Measurements from ENCODE around the gene REG1B. TPM values are rescaled to one million over a fixed set of nuclear protein-coding genes. Genes with fewer than 3 reads are reported as not detected.

Gene REG1B
- total and polyA plus RNA-seq, 2 donors (not counting 1 experiment from before 2014, with no cell fraction given) = not detected

DNA sequence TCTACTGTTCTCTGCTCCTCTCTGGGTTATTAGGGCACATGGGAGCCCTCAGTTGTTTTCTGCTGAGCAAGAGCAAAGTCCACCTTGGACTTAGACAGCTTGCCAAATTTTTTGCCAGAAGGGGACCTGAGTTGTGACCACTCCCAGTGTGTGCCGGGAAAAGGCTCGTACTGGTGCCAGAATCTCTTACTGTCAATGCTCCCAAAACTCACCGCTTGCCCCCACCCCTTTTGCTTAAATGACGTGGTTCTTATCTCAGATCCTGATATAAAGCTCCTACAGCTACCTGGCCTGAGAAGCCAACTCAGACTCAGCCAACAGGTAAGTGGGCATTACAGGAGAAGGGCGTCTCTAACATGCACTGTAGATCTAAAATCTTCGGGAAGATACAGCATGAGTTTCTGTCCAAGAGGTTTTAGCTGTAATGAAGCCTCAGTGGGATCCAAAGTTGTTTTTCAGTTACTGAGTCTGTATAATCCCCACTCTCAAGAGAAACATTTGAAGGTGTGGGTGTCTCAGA lies 32.5 kb upstream of the REG1B start, which contains the start of gene REG1A:
Gene REG1A (plus strand): TSS at position 295 of the 520 bp plus-strand sequence. CDS start 374 bp downstream, outside the sequence.
- no peaks in the 10 kb centered on the region for H3K9me3 Mint-ChIP-seq (ENCODE audit: insufficient read depth)
- CTCF ChIA-PET = no interaction called here

More for the DNA sequence above, 32.5 kb upstream of the REG1B start, which contains the start of gene REG1A:
- Histone ChIP-seq H3K36me3 (replicated peaks in 1 of 2; ENCODE audit: control extremely low read depth in 1 of 2, control insufficient read depth in 1 of 2, extremely low read depth in 1 of 2, insufficient read depth in 2 of 2, low read length in 1 of 2) (no peaks in the 10 kb centered on the region), H3K27me3 (replicated peaks in 1 of 4; ENCODE audit: control extremely low read depth in 1 of 4, control insufficient read depth in 3 of 4, insufficient read depth in 4 of 4, low read length in 3 of 4) (no peaks in the 10 kb centered on the region), H3K4me3 (ENCODE audit: control extremely low read depth in 1 of 5, extremely low read depth in 1 of 5, insufficient read depth in 1 of 5, low read depth in 2 of 5, low read length in 4 of 5) (no peak within 1 kb of the TSS), H3K9ac (ENCODE audit: low read length) (no peak within 1 kb of the TSS), H4K20me1 (ENCODE audit: control insufficient read depth, insufficient read depth, low read length, poor library complexity, severe bottlenecking) (no peaks in the 10 kb centered on the region), H3K79me2 (ENCODE audit: control insufficient read depth, insufficient read depth, low read length) (no peaks in the 10 kb centered on the region), H3K4me2 (replicated peaks; ENCODE audit: low read depth, low read length, poor library complexity, severe bottlenecking) (no peak within 1 kb of the TSS), H2AFZ (ENCODE audit: insufficient read depth, low read depth, low read length, poor library complexity, severe bottlenecking) (no peak within 1 kb of the TSS), H3K27ac (ENCODE audit: low read length in 2 of 2) (no peak within 1 kb of the TSS), H3K4me1 (ENCODE audit: control insufficient read depth in 2 of 2, insufficient read depth in 2 of 2, low read length in 2 of 2) (no peaks in the 10 kb centered on the region), H3K9me3 (ENCODE audit: control extremely low read depth in 1 of 3, control insufficient read depth in 2 of 3, insufficient read depth in 1 of 3, low read length in 2 of 3) (no peaks in the 10 kb centered on the region)
- intact Hi-C loops (cut with micrococcal nuclease) = no loop called here
- Mint-ChIP-seq H3K27ac (no peak within 1 kb of the TSS), H3K27me3 (no peaks in the 10 kb centered on the region), H3K4me3 (no peak within 1 kb of the TSS), H3K4me1 (no peaks in the 10 kb centered on the region)
- POLR2A ChIA-PET = no interaction called here
- no peak for DNase-seq
- no peak for TF ChIP-seq EZH2 (IDR thresholded peaks at IDR 0.05; ENCODE audit: borderline replicate concordance, insufficient read depth, low read depth, low read length, poor library complexity, severe bottlenecking)
- TF ChIP-seq CTCF (IDR thresholded peaks at IDR 0.05) = no peak
- no peak for ATAC-seq (ENCODE audit: low read depth)
- 90% methylated on average over 2 of the region's 6 CpGs for WGBS (ENCODE audit: insufficient coverage)

All from B cell (primary cell).